NCI-H748 (cell line): ENCODE measurements around the gene AMBRA1.

Experiments used
- DNase-seq: peaks from one replicate; lab custom pipeline; 2025; ENCODE audit not compliant: unreplicated experiment; lab: John Stamatoyannopoulos, UW

Gene AMBRA1

GRCh38 chr11:46356924-46357482 lies 236.8 kb downstream of the AMBRA1 start:
- DNase-seq: no peak

GRCh38 chr11:46353698-46354097 lies 240.1 kb downstream of the AMBRA1 start:
- no peak for DNase-seq

- DNase-seq: peak; percentile 57
These were observed 241.6 kb downstream of the AMBRA1 start for GRCh38 chr11:46352063-46352841.

- DNase-seq: no peak
These were observed 242.2 kb downstream of the AMBRA1 start for GRCh38 chr11:46351606-46352005.

GRCh38 chr11:46351148-46351547 lies 242.7 kb downstream of the AMBRA1 start:
- DNase-seq: no peak

- DNase-seq: no peak
These were observed 243.1 kb downstream of the AMBRA1 start for GRCh38 chr11:46350695-46351094.

GRCh38 chr11:46348566-46349401 lies 245.0 kb downstream of the AMBRA1 start:
- no peak for DNase-seq

- peak; percentile 32 for DNase-seq
These were observed 246.0 kb downstream of the AMBRA1 start for GRCh38 chr11:46347637-46348311.

GRCh38 chr11:46346886-46347636 lies 246.8 kb downstream of the AMBRA1 start, which contains the start of gene DGKZ:
Gene DGKZ, plus strand, starts transcription at chr11:46347463. Its CDS starts 197 bp downstream, at chr11:46347660.
- DNase-seq: peak; percentile 85
